HG03060 (cell line): ENCODE results near the gene TRPV6.

Source experiments
- ATAC-seq: cut with Tn5 transposase; IDR thresholded peaks from one replicate; pipeline ENCODE4 v1.9.1; 2021; ENCODE audit warnings: low read depth, moderate number of reproducible peaks; ENCODE audit not compliant: unreplicated experiment

TRPV6 gene

DNA sequence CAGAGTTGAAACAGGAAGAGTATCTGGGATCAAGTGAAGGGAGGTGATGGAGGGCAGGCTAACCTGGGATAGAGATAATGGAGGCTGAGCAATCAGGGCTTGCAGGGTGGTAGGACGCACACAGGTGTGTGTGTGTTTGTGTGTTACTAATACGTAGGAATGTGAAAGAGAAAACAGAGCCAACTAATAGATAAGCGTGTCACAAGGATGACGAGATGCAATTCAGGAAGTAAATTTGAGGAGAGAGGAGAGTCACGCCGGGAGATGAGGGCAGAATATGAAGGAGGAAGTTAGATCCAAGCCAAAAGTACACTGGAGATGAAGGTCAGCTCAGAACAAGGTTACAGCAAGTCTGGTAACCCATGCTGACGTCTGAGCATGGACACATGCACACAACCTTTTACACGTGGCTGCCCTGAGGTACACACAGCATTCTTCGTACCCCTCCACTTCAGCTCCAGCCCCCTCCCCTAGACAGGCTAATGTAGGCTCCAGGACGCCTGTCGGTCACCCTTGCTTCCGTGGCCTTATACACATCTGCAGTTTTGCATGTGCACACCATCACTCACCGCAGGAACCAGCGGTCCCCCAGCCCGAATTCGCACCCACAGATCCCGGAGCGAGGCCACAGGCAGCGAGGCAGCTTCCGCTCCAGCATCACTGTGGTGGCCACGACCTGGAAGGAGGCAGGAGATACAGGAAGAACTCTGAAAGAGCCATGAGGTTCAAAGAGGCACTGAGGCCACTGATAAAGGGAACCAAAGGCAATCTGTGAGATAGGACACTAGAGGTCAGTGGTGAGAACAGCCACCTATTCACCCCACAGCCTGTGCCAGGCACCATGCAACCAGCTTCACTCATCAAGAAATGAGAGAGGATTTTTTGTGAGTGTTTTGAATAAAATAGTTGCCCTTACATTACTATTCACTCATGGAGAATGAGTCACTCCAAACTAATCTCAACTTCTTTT lies 23.7 kb upstream of the TRPV6 start:
- ATAC-seq, result no peak

DNA sequence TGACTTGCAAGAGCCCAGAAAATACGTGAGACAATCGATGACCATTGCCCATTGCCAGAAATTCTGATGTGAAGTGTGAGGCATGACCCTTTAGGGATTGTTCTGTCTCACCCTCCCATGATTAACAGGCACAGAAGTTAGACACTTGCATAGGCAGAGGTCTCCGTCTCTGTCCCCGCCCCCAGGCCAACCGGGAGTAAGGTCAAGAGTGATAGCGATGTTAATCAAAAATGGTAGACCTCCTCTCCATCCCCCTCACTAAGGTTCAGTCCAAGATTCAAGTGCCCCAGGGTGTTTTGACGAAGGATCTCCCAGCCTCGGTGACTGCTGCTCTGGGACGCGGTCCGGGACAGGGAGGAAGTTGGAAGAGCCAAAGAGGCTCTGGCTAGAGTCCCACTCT lies 22.7 kb upstream of the TRPV6 start:
- ATAC-seq, result no peak

DNA sequence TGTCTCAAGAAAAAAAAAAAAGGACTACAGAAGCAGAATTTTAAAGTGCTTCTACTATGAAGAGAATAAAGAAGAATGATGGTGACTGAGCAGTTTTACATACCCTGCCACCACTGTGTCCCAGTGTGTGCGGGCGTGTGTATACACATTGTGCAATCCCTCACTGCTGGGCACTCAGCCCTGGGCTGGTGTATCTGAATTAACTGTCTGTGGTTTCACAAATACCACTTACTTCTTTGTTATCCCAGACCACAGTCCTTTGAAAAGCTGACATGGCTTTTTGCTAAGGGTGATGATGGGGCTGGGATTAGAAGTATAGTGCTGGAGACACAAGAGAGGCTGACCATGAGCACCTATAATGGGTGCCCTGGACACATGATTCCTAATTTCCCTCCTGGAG lies 21.1 kb upstream of the TRPV6 start:
- ATAC-seq, result no peak

DNA sequence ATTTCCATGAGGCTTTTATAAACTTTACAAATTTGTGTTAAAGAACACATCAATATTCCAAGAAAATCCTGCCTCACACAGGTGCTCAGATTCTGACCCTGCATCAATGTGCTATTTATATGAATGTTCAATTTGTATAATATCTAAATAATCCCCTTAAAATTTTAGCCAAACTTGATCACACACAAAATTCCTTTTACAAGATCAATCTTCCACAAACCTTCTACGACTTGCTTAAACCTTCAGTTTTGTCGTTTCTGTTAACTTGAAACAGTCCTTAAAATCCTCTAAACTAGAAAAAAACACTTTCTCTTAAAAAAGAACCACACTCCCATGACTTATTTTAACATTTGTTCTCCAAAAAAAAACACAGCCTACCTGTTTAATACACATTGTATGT lies 20.2 kb upstream of the TRPV6 start:
- ATAC-seq, result no peak

DNA sequence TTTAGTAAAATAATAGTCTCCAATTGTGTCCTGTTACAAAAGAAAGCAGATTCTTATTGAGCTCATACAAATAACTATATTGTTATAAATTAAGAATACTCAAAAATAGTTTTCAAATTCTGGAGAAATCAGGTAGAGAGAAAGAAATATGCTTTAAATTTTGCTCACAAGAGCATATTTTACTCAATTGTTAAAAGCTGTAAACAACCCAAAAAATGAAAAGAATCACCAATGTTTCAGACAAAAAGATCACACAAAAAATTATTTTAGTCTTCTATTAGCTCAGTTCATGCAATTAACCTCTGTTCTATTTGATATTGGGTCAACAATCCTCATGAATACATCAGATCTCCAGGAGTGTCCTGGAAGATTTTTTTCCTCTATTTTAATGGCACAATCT lies 18.6 kb upstream of the TRPV6 start:
- no peak for ATAC-seq

DNA sequence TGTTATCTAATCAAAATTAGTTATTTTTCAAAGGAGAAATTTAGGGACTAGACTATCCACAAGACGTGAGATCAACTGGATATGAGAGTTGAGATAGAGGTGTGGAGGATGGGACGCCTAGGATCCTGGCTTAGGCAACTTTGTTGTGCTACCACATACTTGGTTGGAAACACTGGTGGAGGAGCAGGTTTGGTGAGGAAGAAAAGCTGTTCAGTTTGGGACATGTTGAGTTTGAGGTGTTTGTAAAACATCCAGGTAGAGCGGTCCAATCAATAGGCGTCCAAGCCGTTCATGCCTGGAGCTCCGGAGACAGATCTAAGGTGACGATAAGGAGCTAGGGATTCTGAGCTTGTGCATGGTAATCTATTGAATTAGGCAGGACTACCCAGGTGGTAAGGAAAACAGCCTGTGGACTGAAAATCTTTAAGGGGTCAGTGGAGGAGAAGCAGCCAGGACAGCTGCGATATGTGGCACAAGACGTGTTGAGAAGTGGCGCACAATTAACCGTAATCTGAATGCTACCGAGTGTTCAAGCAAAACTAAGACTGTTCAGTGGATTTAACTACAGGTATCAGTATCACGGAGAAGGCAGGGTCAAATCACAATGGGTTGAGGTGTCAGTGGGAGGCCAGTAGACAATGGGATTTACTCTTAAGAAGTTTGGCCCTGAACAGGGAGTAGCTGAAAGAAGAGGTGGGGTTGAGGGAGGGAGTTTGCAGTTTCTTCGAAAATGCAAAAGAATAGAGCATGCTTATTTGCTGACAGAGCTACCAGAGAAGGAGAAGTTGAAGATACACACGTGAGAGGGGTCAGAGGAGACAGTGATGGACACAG lies 16.1 kb upstream of the TRPV6 start:
- ATAC-seq, result no peak

DNA sequence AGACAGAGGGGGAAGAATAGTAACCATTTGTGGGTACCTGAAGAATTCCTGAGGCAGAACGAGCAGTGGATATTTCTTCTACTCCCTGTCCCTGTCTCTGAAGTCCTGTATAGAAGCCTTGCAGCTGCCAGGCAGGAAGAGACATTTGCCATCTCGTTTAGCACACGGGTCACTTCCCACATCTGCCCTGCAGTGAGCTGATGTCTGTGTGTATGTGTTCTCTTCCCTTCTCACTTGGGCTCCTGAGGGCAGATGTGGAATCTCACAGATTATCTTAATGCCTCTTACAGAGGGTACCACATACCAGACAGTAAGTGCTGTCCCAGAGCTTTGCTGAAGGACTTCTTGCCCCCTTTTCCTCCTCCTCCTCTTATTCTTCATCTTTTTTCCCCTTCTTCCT lies 14.1 kb upstream of the TRPV6 start:
- no peak for ATAC-seq

DNA sequence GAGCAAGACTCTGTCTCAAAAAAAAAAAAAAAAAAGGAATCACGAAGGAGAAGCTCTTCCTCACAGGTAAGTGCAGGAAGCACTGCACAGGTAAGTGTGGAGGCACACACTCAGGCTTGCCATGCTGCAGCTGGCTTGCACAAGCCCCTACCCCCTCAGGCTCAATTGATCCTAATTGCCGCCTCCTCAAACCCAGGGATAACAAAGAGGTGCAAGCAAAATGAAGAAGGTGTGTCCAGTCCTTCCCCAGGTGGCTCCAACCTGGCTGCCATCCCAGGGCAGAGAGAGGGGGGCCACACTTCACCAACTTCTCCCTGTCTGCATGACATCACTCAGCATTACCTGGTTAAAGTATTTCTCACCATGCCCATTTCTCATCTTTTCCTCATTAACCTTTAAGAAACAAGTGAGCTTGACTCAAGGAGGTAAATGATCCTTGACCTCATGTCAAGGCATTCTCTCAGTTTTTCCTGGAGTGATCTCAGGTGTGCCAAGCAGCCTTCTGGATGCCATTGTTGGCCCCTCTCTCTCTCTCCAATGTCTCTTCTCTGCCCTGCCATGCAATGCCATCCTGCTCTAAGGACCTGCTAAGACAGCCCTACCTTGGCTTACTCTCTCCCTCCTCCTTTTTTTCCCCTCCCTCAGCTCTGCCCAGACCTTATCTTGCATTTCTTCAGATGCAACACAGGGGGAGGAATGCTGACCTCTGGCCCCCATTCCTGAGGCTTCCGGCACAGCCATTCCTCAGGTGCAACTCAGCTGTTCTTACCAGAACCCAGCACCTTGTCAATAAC lies 13.0 kb upstream of the TRPV6 start:
- ATAC-seq, result no peak

DNA sequence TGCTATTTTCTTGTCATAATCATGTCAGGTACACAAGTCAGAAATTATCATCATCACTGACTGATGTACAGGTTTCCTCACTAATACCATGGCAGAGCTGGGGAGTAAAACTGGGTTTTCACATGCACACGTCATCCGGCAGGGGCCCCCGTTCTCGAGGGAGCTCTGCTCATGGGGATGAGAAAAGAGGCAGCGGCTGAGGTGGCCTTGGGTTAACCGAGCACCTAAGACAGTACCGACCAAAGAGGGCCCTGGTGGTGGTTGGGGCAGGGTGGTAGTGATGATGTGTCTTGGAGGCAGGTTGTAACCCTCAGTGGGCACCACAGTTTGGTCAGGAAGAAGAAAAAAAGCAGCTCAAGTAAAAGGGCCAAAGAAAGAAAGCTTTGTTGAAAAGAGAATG lies 12.1 kb upstream of the TRPV6 start:
- no peak for ATAC-seq

DNA sequence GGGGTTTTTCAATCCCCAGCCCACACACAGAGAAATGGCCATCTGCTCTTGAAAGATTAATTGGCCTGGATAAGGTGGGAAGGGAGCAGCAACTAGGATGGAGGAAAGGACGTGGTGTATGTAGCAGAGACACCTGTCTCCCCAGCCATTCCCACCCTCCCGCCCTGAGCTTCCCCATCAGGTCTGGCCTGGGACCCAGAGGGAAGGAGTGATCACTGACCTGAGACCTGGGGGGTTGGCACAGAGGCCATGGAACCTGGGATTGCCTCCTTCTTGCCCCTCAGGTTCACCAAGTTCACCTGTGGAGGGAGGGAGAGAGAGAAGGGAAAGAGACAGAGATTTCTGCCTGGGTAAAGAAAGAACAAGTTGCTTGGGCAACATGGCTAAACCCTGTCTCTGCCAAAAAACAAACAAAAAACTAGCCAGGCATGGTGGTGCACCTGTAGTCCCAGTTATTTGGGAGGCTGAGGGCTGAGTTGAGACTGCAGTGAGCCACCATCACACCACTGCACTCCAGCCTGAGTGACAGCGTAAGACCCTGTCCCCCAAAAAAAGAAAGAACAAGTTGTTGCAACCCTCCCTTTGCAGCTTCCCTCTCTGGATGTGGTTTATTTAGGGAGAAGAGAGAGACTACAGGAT lies 11.3 kb upstream of the TRPV6 start:
- ATAC-seq, result no peak

DNA sequence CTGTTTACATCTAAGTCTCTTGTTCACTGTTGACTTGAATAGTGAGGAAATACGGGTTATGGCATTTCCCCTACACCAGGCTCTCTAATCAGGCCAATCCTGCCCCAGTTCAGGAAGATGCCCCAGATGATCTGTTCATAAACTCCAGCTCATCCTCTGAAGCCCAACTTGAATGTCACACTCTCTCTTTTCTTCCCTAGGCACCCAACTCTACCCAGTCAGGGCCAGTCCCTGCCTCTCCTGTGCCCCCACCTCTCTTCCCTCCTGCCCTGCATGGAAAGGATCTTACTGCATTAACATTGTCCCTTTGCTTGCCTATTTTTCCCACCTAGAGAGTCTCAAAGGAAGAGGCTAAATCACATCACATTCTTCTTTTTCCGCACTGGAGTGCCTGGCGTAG lies 10.6 kb upstream of the TRPV6 start:
- no peak for ATAC-seq

DNA sequence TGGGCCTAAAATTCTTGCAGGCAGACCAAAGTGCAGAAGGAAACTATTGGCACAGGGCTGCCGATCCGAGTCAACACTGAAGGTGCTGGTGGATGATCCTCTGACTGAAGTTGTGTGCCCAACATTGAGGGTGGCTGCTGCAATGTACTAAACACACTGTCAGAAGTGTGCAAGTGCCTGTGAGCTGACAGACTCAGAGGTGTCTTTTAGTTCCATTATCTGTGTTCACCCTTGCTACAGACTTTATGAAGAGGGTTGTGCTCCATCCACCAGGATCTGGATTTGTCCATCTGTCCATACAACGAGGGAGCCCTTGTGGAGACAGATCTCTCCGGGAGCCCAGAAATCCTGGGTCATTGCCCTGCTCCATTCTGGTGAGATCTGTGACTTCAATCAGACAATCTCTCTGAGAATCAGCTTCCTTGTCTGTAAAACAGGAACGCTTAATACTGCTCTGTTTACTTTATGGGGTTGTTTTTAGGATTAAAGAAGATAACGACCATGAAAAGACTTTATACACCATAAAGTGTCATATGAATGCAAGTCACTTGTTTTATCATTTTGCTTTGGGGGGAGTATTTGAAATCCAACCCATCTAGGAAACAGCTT lies 9.5 kb upstream of the TRPV6 start:
- no peak for ATAC-seq

DNA sequence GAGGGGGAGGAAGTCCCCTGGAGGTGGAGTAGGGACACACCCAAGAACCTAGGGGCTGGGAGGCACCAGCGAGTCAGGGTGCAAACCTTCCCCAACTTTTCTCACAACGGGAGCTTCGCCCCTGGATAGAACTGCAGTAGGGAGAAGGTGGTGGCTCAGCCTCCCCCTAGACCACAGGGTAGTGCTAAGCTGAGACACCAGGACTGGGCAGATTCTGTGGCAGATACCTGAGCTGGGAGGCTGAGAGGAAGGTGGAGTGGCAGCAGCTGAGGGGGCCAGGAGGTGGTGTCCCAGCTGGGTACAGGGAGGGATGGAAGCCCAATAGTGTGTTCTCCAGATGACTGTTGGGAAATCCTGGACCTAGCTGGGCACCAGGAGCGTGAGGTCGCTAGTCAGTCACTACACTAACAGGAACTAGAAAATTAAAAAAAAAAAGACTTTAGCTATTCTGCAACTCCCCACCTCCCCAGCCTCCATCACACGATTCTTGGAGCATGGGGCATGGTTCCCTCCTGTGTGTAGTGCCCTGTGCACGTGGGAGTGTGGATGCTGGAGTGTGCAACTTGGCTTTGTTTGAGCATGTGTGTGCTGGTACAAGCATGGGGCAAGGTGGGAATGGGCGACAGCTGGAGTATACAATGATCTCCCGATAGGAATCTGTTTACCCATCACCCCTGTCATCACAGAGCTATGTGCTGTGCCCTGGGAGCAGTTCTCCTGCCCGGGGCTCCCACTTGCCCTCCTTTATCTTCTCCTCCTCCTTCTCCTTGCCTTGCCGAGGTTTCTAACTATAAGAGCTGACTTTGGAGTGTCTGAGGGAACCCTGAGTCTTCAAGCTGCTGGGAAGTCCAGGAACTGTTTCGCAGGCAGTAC lies 8.8 kb upstream of the TRPV6 start:
- ATAC-seq, result no peak

DNA sequence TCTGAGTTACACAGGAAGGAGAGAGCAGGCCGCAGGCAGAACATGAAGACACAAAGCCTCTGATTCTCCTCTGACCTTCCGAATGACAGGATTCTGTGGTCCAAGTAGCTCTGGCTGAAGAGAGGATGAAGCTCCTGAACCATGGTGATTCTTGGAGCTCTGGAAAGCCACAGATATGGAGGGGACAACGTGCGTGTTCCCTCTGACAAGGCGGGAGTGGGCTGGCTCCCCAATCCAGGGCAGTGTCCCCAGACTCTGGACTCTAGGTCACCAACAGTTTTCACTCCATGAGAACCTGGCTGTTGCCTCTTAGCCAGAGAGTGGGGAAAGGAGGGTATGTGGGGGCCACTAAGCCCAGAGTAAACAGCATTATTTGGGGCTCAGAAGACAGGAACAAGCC lies 7.4 kb upstream of the TRPV6 start:
- ATAC-seq, result no peak

DNA sequence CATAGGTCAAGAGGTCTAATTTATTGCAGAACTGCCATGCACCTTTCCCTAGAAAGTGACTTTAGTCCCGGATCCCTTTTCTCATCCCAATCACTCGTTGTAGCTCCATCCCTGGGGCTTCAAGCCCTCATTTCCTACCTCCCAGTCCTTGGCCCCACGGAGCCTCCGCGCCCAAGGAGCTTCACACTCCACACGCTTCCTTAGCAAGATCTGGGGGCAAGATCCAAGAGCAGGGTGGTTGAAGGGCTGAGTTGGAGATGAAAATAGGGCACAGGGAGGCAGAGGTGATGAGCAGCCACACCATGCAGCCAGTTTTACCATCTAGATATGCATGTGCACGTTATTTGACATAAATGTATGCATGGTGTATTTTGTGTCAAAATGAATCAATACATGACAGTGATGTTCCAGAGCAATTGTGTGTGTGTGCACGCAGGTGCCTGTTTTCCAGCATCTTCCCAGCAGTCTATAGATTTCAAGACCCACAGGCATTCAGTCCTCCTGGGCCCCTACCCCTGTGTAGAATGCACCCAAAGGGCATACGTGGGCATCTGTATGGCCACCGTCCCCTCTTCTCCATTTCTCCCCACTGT lies 6.0 kb upstream of the TRPV6 start:
- ATAC-seq, result no peak

DNA sequence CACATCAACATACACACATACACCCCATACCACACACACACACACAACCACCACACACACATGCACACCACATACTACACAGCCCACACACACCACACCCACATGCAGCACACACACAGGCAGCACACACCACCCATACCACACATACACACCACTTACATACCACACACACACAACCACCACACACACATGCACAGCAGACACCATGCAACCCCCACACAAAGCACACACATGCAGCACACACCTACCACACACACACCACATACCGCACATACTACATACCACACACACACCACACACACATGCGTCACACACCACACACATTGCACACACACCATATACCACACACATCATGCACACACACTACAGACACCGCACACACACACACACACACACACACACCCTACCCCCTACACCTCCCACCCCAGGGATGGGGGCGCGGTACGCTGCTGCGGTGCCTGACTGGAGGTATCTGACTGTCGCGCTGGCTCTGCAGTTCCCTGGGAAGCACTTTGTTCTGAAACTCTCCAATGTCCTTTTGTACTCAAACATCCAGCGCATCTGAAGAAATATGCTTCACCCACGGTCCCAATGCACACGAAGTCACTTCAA lies 5.4 kb upstream of the TRPV6 start:
- ATAC-seq, result no peak

DNA sequence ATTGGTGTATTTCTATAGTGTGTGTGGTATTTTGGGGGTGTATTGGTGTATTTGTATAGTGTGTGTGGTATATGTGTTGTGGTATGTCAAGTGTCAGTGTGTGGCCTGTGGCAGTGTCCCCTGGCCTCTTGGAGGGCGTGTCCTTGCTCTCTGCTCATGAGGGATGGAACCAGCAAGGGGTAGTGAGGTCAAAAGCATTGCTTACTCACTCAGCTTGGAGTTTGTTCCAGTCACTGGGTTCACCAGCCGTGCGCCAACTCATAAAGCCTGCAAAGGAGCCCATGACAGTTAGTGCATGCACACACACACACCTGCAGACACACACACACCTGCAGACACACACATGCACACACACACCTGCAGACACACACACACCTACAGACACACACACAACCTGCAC lies 4.3 kb upstream of the TRPV6 start:
- ATAC-seq, result no peak

DNA sequence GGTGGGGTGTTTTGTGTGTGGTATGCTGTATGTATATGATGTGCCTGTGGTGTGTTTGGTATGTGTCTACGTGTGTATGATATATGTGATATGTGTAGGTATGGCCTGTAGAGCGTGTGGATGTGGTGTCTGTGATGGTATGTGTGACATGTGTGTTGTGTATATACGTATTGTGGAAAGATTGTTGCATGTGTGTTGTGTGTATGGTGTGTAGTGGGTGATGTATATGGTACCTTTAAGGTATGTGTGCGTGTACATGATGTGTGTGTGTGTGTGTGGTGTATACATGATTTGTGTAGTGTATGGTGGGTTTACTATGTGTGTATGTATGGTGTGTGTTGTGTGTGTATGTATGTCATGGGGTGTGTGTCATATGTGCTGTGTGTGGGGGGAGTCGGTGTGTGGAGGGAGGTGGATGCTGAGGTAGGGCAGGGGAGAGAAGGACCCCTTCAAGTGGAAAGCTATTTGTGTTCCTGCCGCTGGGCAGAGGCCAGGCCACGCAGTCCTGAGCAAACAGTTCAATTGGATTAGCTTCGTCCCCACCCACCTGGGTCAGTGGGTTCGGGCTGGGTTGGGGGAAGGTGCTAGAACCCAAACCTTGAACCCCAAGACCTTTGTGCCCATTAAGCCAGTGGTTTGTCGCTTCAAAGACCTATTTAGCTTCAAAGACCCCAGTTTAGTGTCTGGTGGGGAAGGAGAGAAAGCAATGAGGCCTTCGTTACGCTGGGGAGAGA lies 1.9 kb upstream of the TRPV6 start:
- ATAC-seq, result no peak
